Measurements from ENCODE around the gene FAM234B. TPM values are rescaled to one million over a fixed set of nuclear protein-coding genes. Genes with fewer than 3 reads are reported as not detected.

FAM234B gene
- total and polyA plus RNA-seq, 7 donors: 0.89 to 4.0 (median 2.1) TPM

DNA sequence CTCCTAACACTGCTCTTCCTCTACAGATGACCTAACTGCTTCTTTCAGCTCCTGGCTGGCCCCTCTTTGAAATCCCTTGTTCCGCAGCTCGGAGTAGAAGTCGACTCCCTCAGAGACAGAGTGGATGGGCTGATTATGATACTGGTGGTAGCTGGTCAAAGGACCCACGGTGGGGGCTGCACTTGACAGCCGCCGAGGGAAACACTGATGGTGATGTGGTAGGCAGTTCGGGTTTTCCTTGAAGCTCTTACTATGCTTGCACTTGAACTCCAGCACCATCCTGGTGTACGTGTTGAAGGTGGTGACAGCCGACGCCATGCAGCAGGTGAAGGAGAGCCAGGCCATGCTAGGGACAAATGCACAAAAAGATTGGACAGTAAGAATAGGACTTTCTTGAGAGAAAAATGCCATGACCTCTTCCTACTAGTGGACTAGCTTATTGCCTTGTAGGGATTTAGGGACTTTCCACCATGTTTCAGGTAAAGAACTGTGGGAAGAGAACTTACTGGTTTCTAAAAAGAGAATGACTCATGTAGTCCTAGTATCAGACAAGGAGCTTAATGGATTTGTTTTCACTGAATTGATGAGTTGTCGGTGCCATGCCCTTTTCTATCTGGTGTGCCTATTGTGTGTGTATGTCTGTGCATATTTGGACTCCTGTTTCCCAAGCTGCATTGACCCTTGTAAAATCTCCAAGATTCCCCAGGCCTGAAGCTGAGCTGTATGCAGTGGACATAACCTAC, 40.9 kb downstream of the FAM234B start:
- Histone ChIP-seq H3K27me3 (ENCODE audit: insufficient read depth in 3 of 3, low read length in 2 of 3) (no peaks in the 10 kb centered on the region), H3K27ac (no peak overlapping the region), H3K4me3 (no peak overlapping the region), H3K9me3 (no peaks in the 10 kb centered on the region), H3K4me1 (no peaks in the 10 kb centered on the region), H3K36me3 (ENCODE audit: insufficient read depth in 1 of 2, low read depth in 1 of 2) (peaks cover 2 to 28% of the 10 kb centered on the region in 2 donors)
- intact Hi-C loops (cut with DNase I): no loop called here
- ATAC-seq (no peak), DNase-seq (no peak)
- WGBS, 3 donors: 93 to 96% (median 96%) methylated on average over 11 of the region's 11 CpGs
- TF ChIP-seq, protein P1, sequence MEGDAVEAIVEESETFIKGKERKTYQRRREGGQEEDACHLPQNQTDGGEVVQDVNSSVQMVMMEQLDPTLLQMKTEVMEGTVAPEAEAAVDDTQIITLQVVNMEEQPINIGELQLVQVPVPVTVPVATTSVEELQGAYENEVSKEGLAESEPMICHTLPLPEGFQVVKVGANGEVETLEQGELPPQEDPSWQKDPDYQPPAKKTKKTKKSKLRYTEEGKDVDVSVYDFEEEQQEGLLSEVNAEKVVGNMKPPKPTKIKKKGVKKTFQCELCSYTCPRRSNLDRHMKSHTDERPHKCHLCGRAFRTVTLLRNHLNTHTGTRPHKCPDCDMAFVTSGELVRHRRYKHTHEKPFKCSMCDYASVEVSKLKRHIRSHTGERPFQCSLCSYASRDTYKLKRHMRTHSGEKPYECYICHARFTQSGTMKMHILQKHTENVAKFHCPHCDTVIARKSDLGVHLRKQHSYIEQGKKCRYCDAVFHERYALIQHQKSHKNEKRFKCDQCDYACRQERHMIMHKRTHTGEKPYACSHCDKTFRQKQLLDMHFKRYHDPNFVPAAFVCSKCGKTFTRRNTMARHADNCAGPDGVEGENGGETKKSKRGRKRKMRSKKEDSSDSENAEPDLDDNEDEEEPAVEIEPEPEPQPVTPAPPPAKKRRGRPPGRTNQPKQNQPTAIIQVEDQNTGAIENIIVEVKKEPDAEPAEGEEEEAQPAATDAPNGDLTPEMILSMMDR (IDR thresholded peaks at IDR 0.05): no peak

DNA sequence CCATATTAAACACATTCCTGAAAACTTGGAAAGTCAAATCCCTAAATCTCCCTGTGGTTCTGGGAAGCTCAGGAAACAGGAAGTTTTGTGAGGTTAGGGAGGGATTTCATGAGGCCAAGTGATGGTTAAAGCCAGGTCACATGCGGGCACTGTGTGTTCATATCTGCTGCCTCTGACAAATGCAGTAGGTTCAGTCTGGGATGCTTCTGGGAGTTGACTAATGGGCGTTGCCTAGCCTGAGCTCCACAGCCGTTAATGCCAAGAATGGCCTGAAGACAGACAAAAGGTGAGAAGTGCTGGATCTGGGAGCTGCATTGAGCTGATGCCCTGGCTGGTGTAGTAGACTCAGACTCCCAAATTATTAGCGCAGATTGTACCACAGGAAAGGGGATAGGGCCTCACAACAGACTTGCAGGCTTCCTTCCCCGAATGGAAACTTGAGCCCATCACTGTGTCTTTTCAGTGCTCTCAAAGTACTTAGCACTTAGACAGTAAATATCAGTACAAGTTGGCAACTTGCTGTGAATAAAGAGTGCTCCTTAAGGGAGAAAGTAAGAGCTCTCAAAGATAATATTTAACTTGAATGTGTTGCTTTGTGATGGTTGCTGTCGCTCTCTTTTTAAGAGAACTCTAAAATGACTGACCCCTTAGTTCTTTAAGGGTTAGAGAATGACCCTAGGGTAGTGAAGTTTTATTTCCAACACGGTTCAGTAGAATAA, 41.9 kb downstream of the FAM234B start:
- Histone ChIP-seq H3K4me1 (no peaks in the 10 kb centered on the region), H3K4me3 (no peak overlapping the region), H3K27ac (no peak overlapping the region), H3K27me3 (ENCODE audit: insufficient read depth in 3 of 3, low read length in 2 of 3) (no peaks in the 10 kb centered on the region), H3K36me3 (ENCODE audit: insufficient read depth in 1 of 2, low read depth in 1 of 2) (peaks cover 0 to 17% of the 10 kb centered on the region in 2 donors), H3K9me3 (no peaks in the 10 kb centered on the region)
- DNase-seq: no peak
- 62 to 68% (median 66%) methylated on average over 7 of the region's 7 CpGs for WGBS, 3 donors
- ATAC-seq: no peak
- TF ChIP-seq, protein P1 (IDR thresholded peaks at IDR 0.05): no peak
- intact Hi-C loops (cut with DNase I): no loop called here

DNA sequence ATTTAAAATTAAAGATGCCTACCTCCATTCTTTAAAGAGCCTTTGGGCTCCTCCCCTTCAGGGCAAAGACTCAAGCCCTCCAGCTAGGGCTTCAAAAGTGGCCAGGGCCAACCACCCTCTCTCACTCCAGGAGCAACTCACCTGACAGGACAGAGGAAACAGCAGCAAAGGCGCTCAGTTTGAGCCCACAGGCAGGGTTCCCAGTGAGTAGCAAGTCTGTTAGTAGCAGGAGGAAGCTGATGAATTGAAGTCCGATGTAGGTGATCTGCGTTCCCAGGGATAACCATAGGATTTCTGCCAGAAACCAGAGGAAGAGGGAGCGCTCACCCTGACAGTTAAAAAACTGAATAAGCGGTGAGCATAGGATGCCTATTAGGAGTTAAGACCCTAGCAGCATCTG, 43.6 kb downstream of the FAM234B start:
- Histone ChIP-seq H3K36me3 (ENCODE audit: insufficient read depth in 1 of 2, low read depth in 1 of 2) (peaks cover 0 to 11% of the 10 kb centered on the region in 2 donors), H3K4me1 (no peaks in the 10 kb centered on the region), H3K27me3 (ENCODE audit: insufficient read depth in 3 of 3, low read length in 2 of 3) (no peaks in the 10 kb centered on the region), H3K9me3 (no peaks in the 10 kb centered on the region), H3K4me3 (no peak overlapping the region), H3K27ac (no peak overlapping the region)
- no peak for DNase-seq
- intact Hi-C loops (cut with DNase I): no loop called here
- TF ChIP-seq, protein P1 (IDR thresholded peaks at IDR 0.05): no peak
- ATAC-seq: no peak
- WGBS, 3 donors: 73 to 77% (median 74%) methylated on average over 5 of the region's 5 CpGs

DNA sequence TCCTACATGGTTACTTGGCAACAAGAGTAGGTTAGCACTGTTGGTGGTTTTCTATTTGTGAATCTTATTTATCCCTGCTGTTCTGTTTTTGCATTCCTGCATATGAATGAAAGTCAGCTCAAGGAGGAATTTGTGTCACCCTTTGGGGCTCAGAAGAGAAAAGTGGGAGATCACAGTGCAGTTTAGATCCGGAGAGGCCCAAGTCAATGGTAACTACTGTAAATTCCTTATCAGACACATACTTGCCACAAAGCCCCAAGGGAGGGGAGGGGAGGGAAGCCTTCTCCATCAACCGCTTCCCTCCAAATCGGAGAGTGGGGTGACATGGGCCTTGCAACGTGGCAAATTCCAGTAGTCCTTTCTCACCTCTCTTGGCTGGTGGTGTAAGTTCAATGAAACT, 44.3 kb downstream of the FAM234B start:
- DNase-seq (no peak), ATAC-seq (no peak)
- no peaks in the 10 kb centered on the region for H3K27me3 ChIP-seq (ENCODE audit: insufficient read depth in 3 of 3, low read length in 2 of 3)
- H3K27ac ChIP-seq: no peak overlapping the region
- H3K4me1 ChIP-seq: no peaks in the 10 kb centered on the region
- TF ChIP-seq, protein P1 (IDR thresholded peaks at IDR 0.05): no peak
- 71 to 74% (median 72%) methylated on average over 4 of the region's 4 CpGs for WGBS, 3 donors
- no peak overlapping the region for H3K4me3 ChIP-seq
- H3K36me3 ChIP-seq (ENCODE audit: insufficient read depth in 1 of 2, low read depth in 1 of 2): peaks cover 0 to 9% of the 10 kb centered on the region in 2 donors
- intact Hi-C loops (cut with DNase I): no loop called here
- H3K9me3 ChIP-seq: no peaks in the 10 kb centered on the region
